Muscle layer of duodenum (tissue), 2 donors: ENCODE results near the gene CHADL.
"Not testable (repeated sequence)": the region's sequence is repeated elsewhere in the genome, so short reads cannot be mapped to it uniquely, and the experiment has no call there.

Experiments
- H3K27ac ChIP-seq: one replicate; pipeline ENCODE4 v1.7.0; 2013; ENCODE audit warnings: mild to moderate bottlenecking, low read length
- H3K27me3 ChIP-seq: one replicate; pipeline ENCODE4 v1.7.0; 2013; ENCODE audit warnings: low read depth, mild to moderate bottlenecking, control low read depth, low read length
- H3K36me3 ChIP-seq, 2 donors: one replicate each; pipeline ENCODE4 v1.7.0; 2013; ENCODE audit warnings: low read length in 2 of 2, control low read depth in 1 of 2, mild to moderate bottlenecking in 1 of 2; ENCODE audit not compliant: insufficient read depth in 2 of 2, control insufficient read depth in 1 of 2
- H3K4me1 ChIP-seq, 2 donors: one replicate each; pipeline ENCODE4 v1.7.0; 2013; ENCODE audit warnings: low read length in 2 of 2, mild to moderate bottlenecking in 2 of 2, control low read depth in 1 of 2, moderate library complexity in 1 of 2; ENCODE audit not compliant: insufficient read depth in 2 of 2, control insufficient read depth in 1 of 2
- H3K4me3 ChIP-seq, 2 donors: one replicate each; pipeline ENCODE4 v1.7.0; 2013; ENCODE audit warnings: low read length in 2 of 2, low read depth in 1 of 2, mild to moderate bottlenecking in 1 of 2
- H3K9me3 ChIP-seq, 2 donors: one replicate each; pipeline ENCODE4 v1.7.0; 2013; ENCODE audit warnings: low read length in 2 of 2, control low read depth in 1 of 2, mild to moderate bottlenecking in 1 of 2; ENCODE audit not compliant: control insufficient read depth in 1 of 2
- donor health status: healthy.

The CHADL gene

GRCh38 chr22:41273128-41273527, 32.4 kb upstream of the CHADL start:
- no peaks in the 10 kb centered on the region for H3K4me1 ChIP-seq
- H3K36me3 ChIP-seq = peaks cover 32 to 67% of the 10 kb centered on the region in 2 donors
- H3K27me3 ChIP-seq = no peaks in the 10 kb centered on the region
- no peak overlapping the region for H3K27ac ChIP-seq
- H3K4me3 ChIP-seq = no peak overlapping the region
- no peaks in the 10 kb centered on the region for H3K9me3 ChIP-seq

GRCh38 chr22:41271787-41272186, 31.1 kb upstream of the CHADL start:
- H3K27ac ChIP-seq = no peak overlapping the region
- H3K9me3 ChIP-seq = no peaks in the 10 kb centered on the region
- no peak overlapping the region for H3K4me3 ChIP-seq
- no peaks in the 10 kb centered on the region for H3K27me3 ChIP-seq
- H3K36me3 ChIP-seq = peaks cover 35 to 65% of the 10 kb centered on the region in 2 donors
- no peaks in the 10 kb centered on the region for H3K4me1 ChIP-seq

GRCh38 chr22:41267958-41268357, 27.2 kb upstream of the CHADL start:
- Histone ChIP-seq H3K4me3 (no peak overlapping the region), H3K27ac (no peak overlapping the region), H3K27me3 (no peaks in the 10 kb centered on the region), H3K4me1 (no peaks in the 10 kb centered on the region), H3K9me3 (no peaks in the 10 kb centered on the region), H3K36me3 (peaks cover 46 to 72% of the 10 kb centered on the region in 2 donors)

- Histone ChIP-seq H3K9me3 (no peaks in the 10 kb centered on the region), H3K4me3 (no peak overlapping the region), H3K36me3 (peaks cover 57 to 84% of the 10 kb centered on the region in 2 donors), H3K27me3 (no peaks in the 10 kb centered on the region), H3K4me1 (no peaks in the 10 kb centered on the region), H3K27ac (no peak overlapping the region)
Measured at GRCh38 chr22:41264408-41264941, 23.7 kb upstream of the CHADL start.

- Histone ChIP-seq H3K4me1 (no peaks in the 10 kb centered on the region), H3K9me3 (no peaks in the 10 kb centered on the region), H3K4me3 (no peak overlapping the region), H3K36me3 (peaks cover 57 to 87% of the 10 kb centered on the region in 2 donors), H3K27ac (no peak overlapping the region), H3K27me3 (no peaks in the 10 kb centered on the region)
Measured at GRCh38 chr22:41263704-41264103, 23.0 kb upstream of the CHADL start.

GRCh38 chr22:41262250-41262765, 21.6 kb upstream of the CHADL start:
- Histone ChIP-seq H3K36me3 (peaks cover 57 to 85% of the 10 kb centered on the region in 2 donors), H3K9me3 (no peaks in the 10 kb centered on the region), H3K4me3 (no peak overlapping the region), H3K27me3 (no peaks in the 10 kb centered on the region), H3K4me1 (no peaks in the 10 kb centered on the region), H3K27ac (no peak overlapping the region)

GRCh38 chr22:41261541-41262249, 21.0 kb upstream of the CHADL start:
- Histone ChIP-seq H3K4me1 (peaks cover 0 to under 1% of the 10 kb centered on the region in 2 donors), H3K27ac (no peak overlapping the region), H3K9me3 (no peaks in the 10 kb centered on the region), H3K36me3 (peaks cover 62 to 84% of the 10 kb centered on the region in 2 donors), H3K4me3 (no peak overlapping the region), H3K27me3 (no peaks in the 10 kb centered on the region)

- H3K9me3 ChIP-seq = no peaks in the 10 kb centered on the region
- peaks cover 0 to 4% of the 10 kb centered on the region in 2 donors for H3K4me1 ChIP-seq
Measured at GRCh38 chr22:41260871-41261270, 20.1 kb upstream of the CHADL start.

GRCh38 chr22:41259756-41260155, 19.0 kb upstream of the CHADL start:
- not testable (repeated sequence) for H3K27ac ChIP-seq, H3K4me3 ChIP-seq, H3K27me3 ChIP-seq, H3K4me1 ChIP-seq, H3K9me3 ChIP-seq
- H3K36me3 ChIP-seq = peaks cover 55 to 88% of the 10 kb centered on the region in 2 donors

More at GRCh38 chr22:41260871-41261270, 20.1 kb upstream of the CHADL start:
- H3K36me3 ChIP-seq = peaks cover 58 to 89% of the 10 kb centered on the region in 2 donors
- H3K4me3 ChIP-seq = no peak overlapping the region
- H3K27ac ChIP-seq = no peak overlapping the region
- no peaks in the 10 kb centered on the region for H3K27me3 ChIP-seq

GRCh38 chr22:41257696-41258095, 17.0 kb upstream of the CHADL start:
- H3K9me3 ChIP-seq = no peaks in the 10 kb centered on the region
- H3K27me3 ChIP-seq = no peaks in the 10 kb centered on the region
- H3K27ac ChIP-seq = no peak overlapping the region
- H3K4me3 ChIP-seq = no peak overlapping the region
- peaks cover 0 to 4% of the 10 kb centered on the region in 2 donors for H3K4me1 ChIP-seq
- peaks cover 37 to 85% of the 10 kb centered on the region in 2 donors for H3K36me3 ChIP-seq

- no peak overlapping the region for H3K27ac ChIP-seq
- H3K27me3 ChIP-seq = no peaks in the 10 kb centered on the region
- H3K9me3 ChIP-seq = no peaks in the 10 kb centered on the region
- H3K36me3 ChIP-seq = peaks cover 27 to 83% of the 10 kb centered on the region in 2 donors
- peaks cover 0 to 4% of the 10 kb centered on the region in 2 donors for H3K4me1 ChIP-seq
- H3K4me3 ChIP-seq = no peak overlapping the region
Measured at GRCh38 chr22:41256254-41257253, 15.8 kb upstream of the CHADL start.
